GM12865 (cell line): ENCODE results near the gene CYB561D1.

ENCODE experiments used
- DNase-seq: peaks from one replicate; pipeline ENCODE4 v3.0.0; 2010; ENCODE audit warnings: low read depth
- H3K4me3 ChIP-seq: 2 replicates; pipeline ENCODE4 v1.5.1; 2011; ENCODE audit warnings: mild to moderate bottlenecking, low read depth, low read length, control low read depth
- TF ChIP-seq, protein P1 (sequence below): IDR thresholded peaks from 2 replicates; pipeline ENCODE4 v1.5.1; 2011; ENCODE audit warnings: low read length, control low read depth, low read depth, inconsistent platforms; ENCODE audit not compliant: insufficient read depth; ENCODE audit errors: missing control alignments

Gene CYB561D1

GRCh38 chr1:109474697-109475096, 19.2 kb upstream of the CYB561D1 start:
- no peak overlapping the region for H3K4me3 ChIP-seq
- no peak for DNase-seq
- TF ChIP-seq, protein P1, sequence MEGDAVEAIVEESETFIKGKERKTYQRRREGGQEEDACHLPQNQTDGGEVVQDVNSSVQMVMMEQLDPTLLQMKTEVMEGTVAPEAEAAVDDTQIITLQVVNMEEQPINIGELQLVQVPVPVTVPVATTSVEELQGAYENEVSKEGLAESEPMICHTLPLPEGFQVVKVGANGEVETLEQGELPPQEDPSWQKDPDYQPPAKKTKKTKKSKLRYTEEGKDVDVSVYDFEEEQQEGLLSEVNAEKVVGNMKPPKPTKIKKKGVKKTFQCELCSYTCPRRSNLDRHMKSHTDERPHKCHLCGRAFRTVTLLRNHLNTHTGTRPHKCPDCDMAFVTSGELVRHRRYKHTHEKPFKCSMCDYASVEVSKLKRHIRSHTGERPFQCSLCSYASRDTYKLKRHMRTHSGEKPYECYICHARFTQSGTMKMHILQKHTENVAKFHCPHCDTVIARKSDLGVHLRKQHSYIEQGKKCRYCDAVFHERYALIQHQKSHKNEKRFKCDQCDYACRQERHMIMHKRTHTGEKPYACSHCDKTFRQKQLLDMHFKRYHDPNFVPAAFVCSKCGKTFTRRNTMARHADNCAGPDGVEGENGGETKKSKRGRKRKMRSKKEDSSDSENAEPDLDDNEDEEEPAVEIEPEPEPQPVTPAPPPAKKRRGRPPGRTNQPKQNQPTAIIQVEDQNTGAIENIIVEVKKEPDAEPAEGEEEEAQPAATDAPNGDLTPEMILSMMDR = no peak

DNA sequence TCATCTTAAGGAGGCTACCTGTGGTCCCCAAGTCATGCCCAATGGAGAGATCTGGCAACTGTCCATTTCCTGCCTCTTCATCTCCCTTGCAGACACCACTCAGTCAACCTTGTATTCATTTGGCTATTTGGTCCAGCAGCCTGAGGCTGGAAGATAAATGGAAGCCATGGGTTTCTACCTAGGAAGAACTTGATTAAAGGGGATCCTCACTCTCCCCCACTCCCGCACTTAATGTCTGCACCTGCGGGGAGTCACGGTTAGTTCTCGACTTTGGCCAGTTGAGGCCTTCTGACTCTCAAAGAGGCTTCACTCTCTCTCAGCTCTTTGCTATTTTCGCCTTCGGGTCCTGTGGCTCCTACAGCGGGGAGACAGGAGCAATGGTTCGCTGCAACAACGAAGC, 18.6 kb upstream of the CYB561D1 start:
- TF ChIP-seq, protein P1 = no peak
- DNase-seq = no peak
- no peak overlapping the region for H3K4me3 ChIP-seq

GRCh38 chr1:109476825-109477224, 17.1 kb upstream of the CYB561D1 start:
- TF ChIP-seq, protein P1 = no peak
- no peak for DNase-seq

DNA sequence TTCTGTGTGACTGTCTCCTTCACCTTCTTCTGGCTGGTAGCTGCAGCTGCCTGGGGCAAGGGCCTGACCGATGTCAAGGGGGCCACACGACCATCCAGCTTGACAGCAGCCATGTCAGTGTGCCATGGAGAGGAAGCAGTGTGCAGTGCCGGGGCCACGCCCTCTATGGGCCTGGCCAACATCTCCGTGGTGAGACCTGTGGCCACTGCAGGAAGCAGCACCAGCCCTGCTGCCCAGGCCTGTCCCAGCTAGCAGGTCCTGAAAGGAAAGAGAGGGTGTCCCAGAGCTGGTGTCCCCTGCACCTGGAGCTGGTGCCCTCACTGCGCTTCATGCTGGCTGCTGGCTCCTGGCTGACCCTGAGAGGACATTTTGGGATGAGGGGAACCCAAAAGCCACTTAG, 16.1 kb upstream of the CYB561D1 start:
- no peak for DNase-seq
- TF ChIP-seq, protein P1 = no peak
- H3K4me3 ChIP-seq = no peak overlapping the region

More at GRCh38 chr1:109476825-109477224, 17.1 kb upstream of the CYB561D1 start:
- H3K4me3 ChIP-seq = no peak overlapping the region

GRCh38 chr1:109478806-109479205, 15.1 kb upstream of the CYB561D1 start:
- TF ChIP-seq, protein P1 = no peak
- peak; percentile 18 for DNase-seq

DNA sequence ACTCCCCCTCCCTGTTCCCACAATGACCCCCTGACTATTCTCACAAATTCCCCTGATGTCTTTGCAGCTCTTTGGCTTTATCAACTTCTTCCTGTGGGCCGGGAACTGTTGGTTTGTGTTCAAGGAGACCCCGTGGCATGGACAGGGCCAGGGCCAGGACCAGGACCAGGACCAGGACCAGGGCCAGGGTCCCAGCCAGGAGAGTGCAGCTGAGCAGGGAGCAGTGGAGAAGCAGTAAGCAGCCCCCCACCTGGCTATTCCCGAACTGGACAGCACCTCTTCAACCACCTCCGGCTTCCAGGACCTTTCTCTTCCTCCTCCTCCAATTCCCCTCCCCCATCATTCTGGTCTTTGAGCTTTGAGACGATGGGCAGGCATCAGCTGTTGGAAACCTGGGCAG, 14.6 kb upstream of the CYB561D1 start:
- no peak overlapping the region for H3K4me3 ChIP-seq
- DNase-seq = no peak
- TF ChIP-seq, protein P1 = no peak

More at GRCh38 chr1:109478806-109479205, 15.1 kb upstream of the CYB561D1 start:
- H3K4me3 ChIP-seq = no peak overlapping the region

- TF ChIP-seq, protein P1 = no peak
- no peak overlapping the region for H3K4me3 ChIP-seq
- no peak for DNase-seq
These were observed 14.0 kb upstream of the CYB561D1 start for GRCh38 chr1:109479901-109480300.
